NCI-H748 (cell line): ENCODE data around the gene ELP1.
"Not testable (repeated sequence)": the region's sequence is repeated elsewhere in the genome, so short reads cannot be mapped to it uniquely, and the experiment has no call there.

Source experiments
- DNase-seq: peaks from one replicate; lab custom pipeline; 2025; ENCODE audit not compliant: unreplicated experiment; lab: John Stamatoyannopoulos, UW

ELP1 gene

DNA sequence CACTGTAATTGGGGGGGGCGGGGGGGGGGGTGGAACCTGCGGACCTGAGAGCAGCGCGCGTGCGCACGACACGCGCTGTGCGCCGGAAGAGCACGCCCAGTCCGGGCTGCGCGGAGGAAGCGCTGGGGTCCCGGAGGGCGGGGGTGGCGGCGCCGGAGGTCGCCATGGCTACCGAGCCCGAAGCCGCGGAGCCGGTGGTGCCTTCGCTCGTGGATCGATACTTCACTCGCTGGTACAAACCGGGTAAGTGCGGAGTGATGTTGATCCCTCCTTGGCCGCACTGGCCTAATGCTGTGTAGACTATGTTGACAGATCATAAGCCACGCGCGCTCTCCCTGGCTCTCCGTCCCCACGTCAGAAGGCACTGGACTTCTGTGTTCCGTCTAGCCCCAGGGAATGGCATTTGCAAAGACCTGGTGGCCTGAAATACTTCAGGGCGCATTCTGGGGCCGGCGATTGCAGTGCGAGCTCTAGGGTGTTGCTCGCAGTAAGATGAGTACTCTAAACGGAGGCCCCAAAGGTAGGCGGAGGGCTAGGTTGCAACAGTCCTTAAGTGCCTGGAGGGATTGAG, 484 bp upstream of the ELP1 start, which contains the start of gene ABITRAM:
Gene ABITRAM, plus strand, starts transcription at position 78 of the 571 bp plus-strand sequence. Its CDS starts 87 bp downstream, at position 165.
- peak; percentile 94 for DNase-seq

DNA sequence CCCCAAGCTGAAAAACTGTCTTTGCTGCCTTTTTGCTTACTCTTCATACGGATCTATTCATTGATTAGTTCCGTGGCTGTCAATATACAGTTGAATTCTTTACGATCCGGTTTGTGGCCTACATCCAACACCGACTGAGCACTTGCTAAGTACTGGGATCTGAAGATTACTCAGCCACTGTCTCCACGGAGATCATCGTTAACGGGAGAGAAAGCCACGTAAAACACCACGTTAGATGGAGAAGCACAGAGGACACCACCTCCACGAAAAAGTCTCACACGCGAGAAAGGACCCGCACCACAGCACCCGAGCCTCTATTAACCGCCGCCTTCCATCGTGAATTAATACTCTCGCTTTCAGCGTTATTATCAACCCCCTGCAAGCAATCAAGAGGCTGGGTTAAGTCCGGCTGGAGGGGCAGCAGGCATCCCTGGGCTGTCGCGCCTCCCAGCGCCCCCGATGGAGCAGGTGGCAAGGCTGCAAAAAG, 650 bp downstream of the ELP1 start:
- peak; percentile 78 for DNase-seq

DNA sequence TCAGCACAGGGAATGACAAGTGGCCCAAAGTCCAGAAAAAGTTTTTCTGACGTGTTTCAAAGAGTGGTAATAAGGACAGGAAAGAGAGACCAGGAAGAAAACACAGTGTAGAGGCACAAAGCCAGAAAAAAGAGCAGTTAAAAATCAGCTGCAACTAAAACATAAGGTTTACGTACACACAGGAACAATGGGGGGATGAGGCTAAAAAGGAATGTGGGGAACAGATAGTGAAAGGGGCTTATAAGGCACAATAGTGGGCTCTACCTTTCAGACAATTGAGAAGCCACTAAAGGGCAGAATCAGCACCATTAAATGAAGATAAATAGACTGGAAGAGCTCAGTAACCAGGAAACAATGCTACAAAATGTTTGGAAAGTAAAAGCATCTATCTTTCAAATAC, 5.5 kb downstream of the ELP1 start:
- no peak for DNase-seq

DNA sequence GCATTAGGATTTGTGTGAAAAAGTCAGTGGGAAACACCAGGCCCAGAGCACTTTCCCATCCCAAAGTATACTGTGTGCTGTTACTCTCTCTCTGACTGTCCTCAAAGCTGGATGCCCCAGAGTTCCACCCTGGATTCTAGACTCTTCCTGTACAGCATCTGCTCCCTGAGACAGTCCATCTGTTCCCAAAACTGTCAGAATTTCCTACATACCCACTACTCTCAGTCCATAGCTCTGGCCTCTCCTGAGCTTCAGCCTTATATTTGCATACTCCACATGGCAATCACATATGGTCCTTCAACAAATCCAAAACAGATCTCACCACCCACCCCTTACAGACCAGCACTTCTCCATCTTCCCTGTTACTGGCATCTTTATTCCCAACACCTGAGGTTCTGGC, 9.5 kb downstream of the ELP1 start:
- no peak for DNase-seq

DNA sequence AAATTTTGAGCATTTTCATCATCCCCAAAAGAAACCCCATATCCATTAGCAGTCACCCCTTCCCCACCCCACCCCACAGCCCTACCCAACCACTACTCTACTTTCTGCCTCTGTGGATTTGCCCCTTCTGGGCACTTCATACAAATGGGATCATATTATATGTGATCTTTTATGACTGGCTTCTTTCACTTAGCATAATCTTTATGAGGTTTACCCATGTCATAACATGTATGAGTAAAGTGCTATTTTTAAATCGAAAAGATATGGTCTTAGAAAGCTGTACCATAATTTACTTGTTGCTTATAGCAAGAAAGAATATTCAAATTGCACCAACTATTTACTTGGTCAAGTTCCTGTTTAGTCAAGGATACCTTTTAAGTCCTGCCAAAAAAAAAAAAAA, 12.7 kb downstream of the ELP1 start:
- DNase-seq = no peak

DNA sequence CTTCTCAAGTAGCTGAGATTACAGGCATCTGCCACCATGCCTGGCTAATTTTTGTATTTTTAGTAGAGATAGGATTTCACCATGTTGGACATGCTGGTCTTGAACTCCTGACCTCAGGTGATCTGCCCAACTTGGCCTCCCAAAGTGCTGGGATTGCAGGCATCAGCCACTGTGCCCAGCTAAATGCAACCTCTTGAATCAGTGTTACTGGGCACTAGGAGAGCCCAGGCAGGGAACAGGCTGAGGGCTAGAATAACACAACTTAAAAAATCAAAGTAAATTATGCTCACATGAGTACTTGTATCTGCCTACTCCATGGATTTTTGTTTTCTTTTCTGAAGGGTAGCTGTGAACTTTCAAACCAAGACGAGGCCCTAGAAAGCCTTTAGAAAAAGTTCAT, 13.5 kb downstream of the ELP1 start:
- not testable (repeated sequence) for DNase-seq

DNA sequence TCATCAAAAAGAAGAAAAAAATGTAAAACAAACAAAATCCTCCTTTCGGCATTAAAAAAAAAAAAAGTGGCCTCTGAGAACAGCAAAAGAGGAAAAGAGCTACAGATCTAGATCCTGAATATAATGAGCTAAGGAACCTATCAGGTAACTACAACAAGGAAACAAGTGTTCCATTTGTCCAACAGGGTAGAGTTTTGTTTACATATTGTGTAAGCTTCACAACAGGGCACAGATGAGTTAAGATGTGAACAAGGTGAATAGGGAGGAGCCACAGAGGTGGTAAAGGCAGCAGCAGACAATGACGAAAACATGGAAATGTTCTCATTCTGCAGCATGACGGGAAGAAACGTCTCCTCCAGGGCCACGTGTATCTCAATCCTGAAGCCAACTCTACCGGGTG, 14.4 kb downstream of the ELP1 start:
- peak; percentile 3 for DNase-seq

DNA sequence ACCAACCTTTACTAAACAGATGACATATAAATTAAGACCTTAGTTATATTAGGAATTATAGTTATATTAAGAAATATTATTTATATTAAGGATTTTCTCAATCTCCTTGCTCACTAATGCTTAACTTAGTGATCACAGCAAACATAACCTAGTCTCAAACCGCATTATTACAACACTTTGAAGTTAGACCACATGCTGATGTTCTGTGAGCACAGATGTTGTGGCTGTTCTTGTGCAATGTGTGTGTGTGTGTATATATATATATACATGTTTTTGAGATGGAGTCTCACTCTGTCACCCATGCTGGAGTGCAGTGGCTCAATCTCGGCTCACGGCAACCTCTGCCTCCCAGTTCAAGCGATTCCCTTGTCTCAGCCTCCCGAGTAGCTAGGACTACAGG, 20.5 kb downstream of the ELP1 start:
- DNase-seq = no peak

DNA sequence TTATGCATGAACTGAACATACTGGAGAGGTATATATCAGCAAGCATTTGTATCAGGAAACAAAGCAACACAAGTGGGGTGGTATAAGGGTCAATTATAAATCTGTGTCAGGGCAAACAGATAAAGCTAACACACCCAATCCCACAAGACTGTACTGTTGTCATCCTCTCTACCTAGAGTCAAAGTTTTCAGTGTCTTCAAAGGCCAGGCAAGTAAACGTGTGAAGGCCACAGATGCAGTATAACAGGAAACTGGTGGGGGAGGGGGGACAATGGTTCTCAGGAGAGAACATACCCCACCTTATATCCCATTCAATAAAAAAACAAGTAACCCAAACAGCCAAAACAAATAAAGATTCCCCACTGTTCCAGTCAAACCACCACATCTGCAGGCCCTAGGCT, 22.1 kb downstream of the ELP1 start:
- no peak for DNase-seq

DNA sequence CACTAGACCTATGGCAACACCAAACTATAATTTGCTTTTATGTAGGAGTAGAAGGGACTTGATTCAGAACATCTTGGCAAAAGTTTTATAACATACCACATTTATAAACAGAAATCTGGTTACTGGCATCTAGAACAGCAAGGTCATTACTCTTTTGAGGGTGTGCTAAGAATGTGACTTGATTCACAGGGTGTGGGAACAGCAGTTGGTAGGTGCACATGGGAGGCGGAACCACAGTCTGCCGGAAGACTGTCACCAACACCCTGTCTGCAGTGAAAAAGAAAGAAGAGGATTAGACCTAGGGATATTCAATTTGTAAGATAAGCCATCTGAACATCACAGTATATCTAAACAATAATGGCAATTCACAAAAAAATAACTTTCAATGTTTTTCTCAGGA, 23.0 kb downstream of the ELP1 start:
- no peak for DNase-seq

DNA sequence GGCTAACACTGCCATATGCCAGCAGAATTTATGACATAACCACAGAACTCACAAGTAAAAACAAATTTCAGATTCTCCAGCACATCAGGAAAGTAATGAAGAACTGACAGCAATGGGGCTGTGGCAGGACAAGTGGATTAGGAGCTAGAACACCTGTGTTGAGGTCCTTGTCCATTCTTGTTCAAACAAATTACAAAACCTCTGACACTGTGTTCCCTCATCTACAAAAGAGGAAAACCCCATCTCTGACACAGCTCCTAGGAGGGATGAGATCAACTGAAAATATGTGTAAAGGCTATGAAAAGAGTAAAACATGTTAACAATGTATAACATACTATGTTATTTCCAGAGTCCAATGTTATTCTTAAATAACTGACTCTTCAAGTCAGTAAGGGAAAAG, 23.5 kb downstream of the ELP1 start:
- no peak for DNase-seq

DNA sequence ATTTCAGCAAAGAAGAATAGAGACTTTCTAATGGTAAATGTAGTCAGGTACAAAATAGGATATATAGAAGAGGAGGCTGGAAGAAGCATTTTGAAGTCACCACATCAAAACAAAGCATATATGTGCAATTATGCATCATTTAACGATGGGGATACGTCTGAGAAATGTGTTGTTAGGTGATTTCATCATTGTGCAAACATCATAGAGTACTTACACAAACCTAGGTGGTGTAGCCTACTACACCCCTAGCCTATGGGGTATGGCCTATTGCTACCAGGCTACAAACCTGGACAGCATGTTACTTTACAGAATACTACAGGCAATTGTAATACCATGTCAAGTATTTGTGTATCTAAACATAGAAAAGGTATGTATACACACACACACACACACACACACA, 28.4 kb downstream of the ELP1 start:
- DNase-seq = peak; percentile 35

DNA sequence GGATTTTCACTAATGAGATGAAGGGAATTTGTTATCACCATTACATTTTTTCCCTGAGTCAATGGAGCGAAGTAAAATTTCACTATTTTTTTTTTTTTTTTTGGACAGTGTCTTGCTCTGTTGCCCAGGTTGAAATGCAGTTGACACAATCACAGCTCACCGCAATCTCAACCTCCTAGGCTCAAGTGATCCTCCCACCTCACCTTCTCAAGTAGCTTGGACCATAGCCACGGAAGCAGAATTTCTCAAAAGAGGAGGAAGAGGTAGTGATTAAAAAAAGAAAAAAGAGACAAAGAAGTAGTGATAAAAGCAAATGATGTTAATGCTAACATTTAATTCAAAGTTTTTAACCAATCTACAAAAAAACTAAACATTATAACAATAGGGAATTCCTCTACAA, 29.8 kb downstream of the ELP1 start:
- DNase-seq = no peak

DNA sequence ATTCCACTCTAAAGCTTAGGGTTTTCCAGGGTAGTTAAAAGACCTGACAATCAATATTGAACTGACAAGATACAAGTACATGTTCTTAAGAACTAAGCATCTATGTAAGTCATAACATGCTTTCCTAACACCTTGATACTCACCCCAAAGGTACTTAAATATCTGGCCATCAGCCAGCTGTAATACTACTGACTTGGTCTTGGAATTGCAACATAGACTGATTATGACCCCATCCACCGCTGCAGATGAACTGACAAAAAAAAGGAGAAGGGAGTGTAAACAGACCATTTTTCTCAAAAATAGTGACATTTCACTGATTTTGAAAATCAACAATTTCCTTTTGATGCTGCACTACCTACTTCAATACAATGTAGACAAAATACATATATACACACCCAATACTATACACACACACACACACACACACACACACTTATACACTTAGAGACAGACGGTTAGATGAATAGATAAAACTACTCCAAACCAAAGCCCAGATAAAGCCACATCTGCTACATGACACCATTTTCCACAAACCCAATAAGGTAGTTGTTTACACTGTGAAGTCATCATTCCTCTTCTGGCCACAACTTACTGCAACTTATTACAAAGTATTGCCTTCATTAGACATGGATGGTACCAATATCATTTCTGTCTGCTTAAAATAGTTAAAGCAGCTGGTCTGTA, 30.4 kb downstream of the ELP1 start:
- no peak for DNase-seq

DNA sequence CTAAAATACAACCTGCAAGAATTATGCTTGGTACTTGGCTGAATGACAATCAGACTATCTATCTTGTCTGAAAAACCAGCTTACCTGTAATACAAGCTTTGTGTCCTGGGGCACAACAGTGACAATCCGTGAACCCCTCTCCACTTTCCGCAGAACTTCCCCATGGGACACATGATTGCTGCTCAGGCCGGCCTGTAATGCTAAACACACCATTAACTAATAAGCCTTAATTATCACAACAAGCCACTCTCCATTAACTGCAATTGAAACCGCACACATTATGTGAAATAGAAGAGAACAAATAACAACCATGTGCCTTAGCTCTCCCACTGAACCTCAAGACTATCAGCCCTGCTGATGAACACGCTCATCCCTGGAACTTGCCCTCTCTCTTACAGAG, 33.7 kb downstream of the ELP1 start:
- peak; percentile 12 for DNase-seq

DNA sequence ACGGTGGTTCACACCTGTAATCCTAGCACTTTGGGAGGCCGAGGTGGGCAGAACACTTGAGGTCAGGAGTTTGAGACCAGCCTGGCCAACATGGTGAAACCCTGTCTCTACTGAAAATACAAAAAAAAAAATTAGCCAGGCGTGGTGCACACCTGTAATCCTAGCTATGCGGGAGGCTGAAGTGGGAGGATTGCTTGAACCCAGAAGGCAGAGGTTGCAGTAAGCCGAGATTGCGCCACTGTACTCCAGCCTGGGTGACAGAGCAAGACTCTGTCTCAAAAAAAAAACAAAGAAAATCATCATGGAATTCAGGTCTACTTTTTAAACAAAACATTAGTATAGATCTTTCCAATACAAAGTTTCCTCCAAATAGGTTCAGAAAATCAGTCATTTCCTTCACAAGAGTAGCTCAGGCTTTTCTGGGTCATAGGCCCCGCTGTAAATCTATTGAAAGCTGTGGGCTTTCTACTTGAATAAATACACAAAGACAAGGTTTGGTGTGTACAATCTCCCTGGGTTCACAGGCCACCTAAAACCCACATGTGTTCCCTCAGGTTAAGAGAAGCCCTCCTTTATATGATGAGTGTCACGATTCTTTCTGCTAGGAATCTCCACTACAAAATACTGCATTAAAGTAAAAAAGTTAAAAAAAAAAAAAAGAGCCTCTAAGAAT, 34.8 kb downstream of the ELP1 start:
- DNase-seq = not testable (repeated sequence)

DNA sequence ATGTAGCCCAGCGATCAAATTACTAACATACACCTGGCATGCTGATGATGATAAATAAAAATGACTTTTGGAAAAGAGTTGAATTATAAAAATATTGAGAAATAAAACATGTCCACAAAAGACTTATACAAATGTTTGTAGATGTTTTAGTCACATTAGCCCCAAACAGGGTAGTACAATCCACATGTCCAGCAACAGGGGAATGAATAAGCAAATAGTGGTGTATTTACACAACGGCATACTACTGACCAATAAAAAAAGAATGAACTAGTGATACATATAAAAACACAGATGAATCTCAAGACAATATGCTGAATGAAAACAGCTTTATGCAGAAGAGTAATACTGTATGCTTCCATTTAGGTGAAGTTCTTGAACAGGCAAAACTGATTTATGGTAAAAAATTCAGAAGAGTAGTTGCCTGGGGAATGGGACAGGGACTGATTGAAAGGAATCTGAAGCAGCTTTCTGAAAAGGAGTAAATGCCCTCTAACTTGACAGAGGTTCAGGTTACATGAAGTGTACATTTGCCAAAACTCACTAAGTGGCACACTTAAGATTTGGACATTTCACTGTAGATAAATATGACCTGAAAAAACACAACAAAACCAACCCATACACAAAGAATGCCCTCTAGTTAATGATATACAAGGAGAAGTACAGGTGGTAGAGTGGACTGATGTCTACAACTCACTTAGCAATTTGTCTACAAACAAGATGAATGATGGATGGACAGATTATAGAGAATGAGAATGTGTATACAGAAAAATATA, 36.4 kb downstream of the ELP1 start:
- DNase-seq = no peak

DNA sequence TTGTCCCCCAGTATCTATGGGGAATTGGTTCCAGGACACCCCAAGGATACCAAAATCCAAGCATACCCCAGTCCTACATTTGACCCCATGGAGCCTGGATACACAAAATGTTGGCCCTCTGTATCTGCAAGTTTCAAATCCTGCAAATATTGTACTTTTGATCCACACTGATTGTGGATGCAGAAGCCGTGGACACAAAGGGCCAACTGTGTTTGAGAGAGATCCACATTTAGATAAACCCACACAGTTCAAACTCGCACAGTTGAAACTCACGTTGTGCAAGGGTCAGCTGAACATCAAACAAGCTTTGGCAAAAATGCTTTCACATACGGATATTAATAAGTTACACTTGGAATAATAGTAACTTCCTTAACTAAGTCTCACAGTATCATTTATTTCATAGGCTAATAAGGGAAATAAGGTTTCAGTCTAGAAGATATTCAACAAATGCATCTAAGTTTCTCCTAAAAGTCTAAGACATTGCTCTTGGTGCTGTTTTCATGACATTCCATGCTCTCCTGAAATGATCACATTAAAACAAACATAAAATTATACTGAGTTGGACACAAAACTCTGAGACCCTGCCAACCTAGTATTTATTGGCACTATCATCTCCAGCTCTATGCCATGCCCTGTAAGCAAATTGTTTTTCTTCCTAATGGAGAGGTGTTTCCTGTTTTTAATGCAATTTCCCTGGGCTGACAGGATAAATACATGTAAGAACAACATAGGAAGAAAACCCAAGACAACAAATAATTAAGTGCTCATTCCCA, 39.5 kb downstream of the ELP1 start:
- no peak for DNase-seq

DNA sequence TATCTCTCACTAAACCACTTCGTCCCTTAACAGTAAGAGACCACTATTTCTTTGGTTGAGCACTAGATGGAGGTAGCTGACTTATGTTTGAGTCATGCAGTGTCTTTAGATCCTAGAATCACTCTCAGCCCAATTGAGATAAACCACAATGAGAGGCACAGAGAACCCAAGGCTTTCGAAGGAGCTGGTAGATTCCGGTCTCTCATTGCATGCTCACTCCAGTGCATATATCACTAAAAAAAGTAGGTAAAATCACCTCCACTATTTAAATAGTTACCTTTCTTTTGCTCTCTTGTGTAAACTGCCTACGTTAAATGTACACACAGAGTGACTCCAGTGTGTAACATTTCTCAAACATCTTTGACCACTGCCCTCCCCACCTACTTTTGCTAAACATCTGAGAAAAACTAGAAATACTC, 44.3 kb downstream of the ELP1 start:
- no peak for DNase-seq

DNA sequence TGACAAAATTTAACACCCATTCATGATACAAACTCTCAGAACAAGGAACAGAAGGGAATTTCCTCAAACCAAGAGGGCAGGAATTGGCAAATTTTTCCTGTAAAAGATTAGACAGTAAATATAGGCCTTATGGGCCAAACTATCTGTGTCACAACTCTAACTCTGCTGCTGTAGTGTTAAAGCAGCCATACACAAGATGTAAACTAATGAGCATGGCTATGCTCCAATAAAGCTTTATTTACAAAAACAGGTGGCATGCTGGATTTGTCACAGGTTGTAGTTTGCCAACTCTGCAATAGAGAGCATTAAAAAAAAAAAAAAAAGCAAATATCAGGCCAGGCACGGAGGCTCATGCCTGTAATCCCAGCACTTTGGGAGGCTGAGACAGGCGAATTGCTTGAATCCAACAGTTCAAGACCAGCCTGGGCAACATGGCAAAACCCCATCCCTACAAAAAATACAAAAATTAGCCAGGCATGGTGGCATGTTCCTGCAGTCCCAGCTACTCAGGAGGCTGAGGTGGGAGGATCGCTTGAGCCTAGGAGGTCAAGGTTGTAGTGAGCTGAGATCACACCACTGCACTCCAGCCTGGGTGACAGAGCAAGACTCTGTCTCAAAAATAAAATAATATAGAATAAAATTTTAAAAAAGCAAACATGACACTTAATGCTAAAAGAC, 47.2 kb downstream of the ELP1 start:
- DNase-seq = not testable (repeated sequence)
